ENCODE measurements around the gene PSD.
"Not testable (repeated sequence)": the region's sequence is repeated elsewhere in the genome, so short reads cannot be mapped to it uniquely, and the experiment has no call there.

The PSD gene

GRCh38 chr10:102418622-102419268, at the start of gene PSD:
TSS of gene PSD (minus strand) at chr10:102418785. CDS start at chr10:102417038, 1,747 bp downstream.
- in situ Hi-C loops (cut with MboI; ENCODE audit: low sequenced_read_pairs): no loop called here

GRCh38 chr10:102467971-102468438, 49.4 kb upstream of the PSD start:
- in situ Hi-C loops (cut with MboI; ENCODE audit: low sequenced_read_pairs): no loop called here

GRCh38 chr10:102467318-102467717, 48.7 kb upstream of the PSD start:
- in situ Hi-C loops (cut with MboI; ENCODE audit: low sequenced_read_pairs): no loop called here

GRCh38 chr10:102465466-102465865, 46.9 kb upstream of the PSD start:
- in situ Hi-C loops (cut with MboI; ENCODE audit: low sequenced_read_pairs): no loop called here

- in situ Hi-C loops (cut with MboI; ENCODE audit: low sequenced_read_pairs): no loop called here
Measured at GRCh38 chr10:102463983-102464382, 45.4 kb upstream of the PSD start.

- in situ Hi-C loops (cut with MboI; ENCODE audit: low sequenced_read_pairs): no loop called here
Measured at GRCh38 chr10:102462512-102463054, 44.0 kb upstream of the PSD start.

- in situ Hi-C loops (cut with MboI; ENCODE audit: low sequenced_read_pairs): no loop called here
Measured at GRCh38 chr10:102461187-102462054, 42.8 kb upstream of the PSD start.

GRCh38 chr10:102460836-102461186, 42.2 kb upstream of the PSD start:
- in situ Hi-C loops (cut with MboI; ENCODE audit: low sequenced_read_pairs): no loop called here

- in situ Hi-C loops (cut with MboI; ENCODE audit: low sequenced_read_pairs): no loop called here
Measured at GRCh38 chr10:102458656-102459055, 40.1 kb upstream of the PSD start.

- in situ Hi-C loops (cut with MboI; ENCODE audit: low sequenced_read_pairs): no loop called here
Measured at GRCh38 chr10:102457591-102458150, 39.1 kb upstream of the PSD start.

GRCh38 chr10:102455893-102456471, 37.4 kb upstream of the PSD start:
- in situ Hi-C loops (cut with MboI; ENCODE audit: low sequenced_read_pairs): no loop called here

- in situ Hi-C loops (cut with MboI; ENCODE audit: low sequenced_read_pairs): not testable (repeated sequence)
Measured at GRCh38 chr10:102454662-102455487, 36.3 kb upstream of the PSD start.

- in situ Hi-C loops (cut with MboI; ENCODE audit: low sequenced_read_pairs): no loop called here
Measured at GRCh38 chr10:102453502-102453901, 34.9 kb upstream of the PSD start.

GRCh38 chr10:102452672-102453340, 34.2 kb upstream of the PSD start:
- in situ Hi-C loops (cut with MboI; ENCODE audit: low sequenced_read_pairs): no loop called here

- in situ Hi-C loops (cut with MboI; ENCODE audit: low sequenced_read_pairs): no loop called here
Measured at GRCh38 chr10:102451105-102451969, 32.8 kb upstream of the PSD start, which contains the start of gene C10orf95. TSS of gene C10orf95 (minus strand) at chr10:102451543. CDS start at chr10:102451093, 450 bp downstream.

- in situ Hi-C loops (cut with MboI; ENCODE audit: low sequenced_read_pairs): no loop called here
Measured at GRCh38 chr10:102450374-102451104, 32.0 kb upstream of the PSD start.

- in situ Hi-C loops (cut with MboI; ENCODE audit: low sequenced_read_pairs): no loop called here
Measured at GRCh38 chr10:102450124-102450373, 31.5 kb upstream of the PSD start.

Measured in HL-60/S4 (cell line).